ENCODE measurements around the gene GTF2IRD1.
"Not testable (repeated sequence)": the region's sequence is repeated elsewhere in the genome, so short reads cannot be mapped to it uniquely, and the experiment has no call there.

The GTF2IRD1 gene

DNA sequence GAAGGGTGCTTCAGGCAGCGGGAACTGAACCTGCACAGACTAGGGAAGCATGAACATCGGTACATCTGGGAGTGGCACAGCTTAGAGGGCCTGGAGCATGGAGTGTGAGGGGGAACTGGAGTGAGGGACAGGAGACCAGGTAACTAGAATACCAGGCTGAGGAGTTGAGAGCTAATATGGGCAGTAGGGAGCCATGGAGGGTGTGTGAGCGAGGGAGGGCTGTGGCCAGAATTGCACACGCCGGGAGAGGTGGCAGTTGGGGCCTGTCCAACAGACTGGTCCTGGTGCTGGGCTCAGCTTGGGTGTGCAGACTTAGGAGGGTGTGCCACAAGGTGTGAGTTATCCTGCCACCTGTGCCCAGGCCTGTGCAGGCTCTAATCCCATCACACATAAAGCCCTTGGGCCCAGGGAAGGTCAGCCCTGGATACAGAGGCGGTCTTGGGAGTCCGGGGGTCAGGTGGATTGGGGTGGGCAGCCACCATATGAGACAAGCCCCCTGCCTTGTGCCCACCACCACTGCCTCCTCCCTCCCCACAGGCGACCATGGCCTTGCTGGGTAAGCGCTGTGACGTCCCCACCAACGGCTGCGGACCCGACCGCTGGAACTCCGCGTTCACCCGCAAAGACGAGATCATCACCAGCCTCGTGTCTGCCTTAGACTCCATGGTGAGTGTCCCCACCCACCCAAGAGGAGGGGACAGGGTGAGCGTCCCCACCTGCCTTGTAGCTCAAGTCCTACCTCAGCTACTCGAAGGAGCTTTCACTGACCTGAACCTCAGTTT, 54.0 kb downstream of the GTF2IRD1 start:
- in situ Hi-C loops (cut with MboI; ENCODE audit: low sequenced_read_pairs), result no loop called here

- in situ Hi-C loops (cut with MboI; ENCODE audit: low sequenced_read_pairs), result not testable (repeated sequence)
Observed at GRCh38 chr7:74509453-74509852, 55.7 kb downstream of the GTF2IRD1 start.

DNA sequence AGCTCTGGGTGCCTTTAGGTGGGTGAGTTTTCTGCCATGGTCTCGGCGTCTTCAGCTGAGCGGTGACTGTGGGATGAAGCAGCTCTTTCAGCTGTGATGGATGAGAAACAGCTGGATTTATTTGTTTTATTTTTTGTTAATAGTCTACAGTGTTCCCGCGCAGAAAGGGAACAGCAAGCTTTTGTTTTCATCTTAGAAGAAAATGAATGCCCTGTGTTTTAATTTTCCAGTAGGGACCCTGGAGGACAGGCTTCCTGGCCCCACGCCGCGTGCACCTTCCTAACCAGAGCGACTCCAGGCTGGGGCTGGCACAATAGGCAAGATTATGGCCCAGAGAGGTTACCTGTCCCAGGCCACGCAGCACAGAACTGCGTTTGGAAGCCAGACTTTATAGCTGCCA, 57.6 kb downstream of the GTF2IRD1 start:
- in situ Hi-C loops (cut with MboI; ENCODE audit: low sequenced_read_pairs), result no loop called here

GRCh38 chr7:74512762-74513161, 59.1 kb downstream of the GTF2IRD1 start:
- in situ Hi-C loops (cut with MboI; ENCODE audit: low sequenced_read_pairs), result no loop called here

- in situ Hi-C loops (cut with MboI; ENCODE audit: low sequenced_read_pairs), result no loop called here
Observed at GRCh38 chr7:74514131-74514591, 60.5 kb downstream of the GTF2IRD1 start.

GRCh38 chr7:74515276-74515675, 61.6 kb downstream of the GTF2IRD1 start:
- in situ Hi-C loops (cut with MboI; ENCODE audit: low sequenced_read_pairs), result no loop called here

- in situ Hi-C loops (cut with MboI; ENCODE audit: low sequenced_read_pairs), result no loop called here
Observed at GRCh38 chr7:74516214-74516613, 62.5 kb downstream of the GTF2IRD1 start.

GRCh38 chr7:74518041-74518440, 64.3 kb downstream of the GTF2IRD1 start:
- in situ Hi-C loops (cut with MboI; ENCODE audit: low sequenced_read_pairs), result no loop called here

DNA sequence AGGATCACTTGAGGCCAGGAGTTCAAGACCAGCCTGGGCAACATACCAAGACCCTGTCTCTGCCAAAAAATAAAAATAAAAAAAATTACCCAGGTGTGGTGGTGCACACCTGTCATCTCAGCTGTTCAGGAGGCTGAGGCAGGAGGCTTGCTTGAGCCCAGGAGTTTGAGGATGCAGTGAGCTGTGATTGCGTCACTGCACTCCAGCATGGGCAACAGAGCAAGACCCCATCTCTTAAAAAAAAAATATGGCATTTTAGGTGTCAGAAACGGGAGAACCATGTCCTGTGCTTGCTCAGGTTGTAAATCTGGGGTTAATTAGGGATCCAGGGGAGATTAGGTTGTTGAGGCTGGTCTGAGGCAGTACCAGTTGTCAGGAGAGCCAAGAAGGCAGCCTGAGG, 64.9 kb downstream of the GTF2IRD1 start:
- in situ Hi-C loops (cut with MboI; ENCODE audit: low sequenced_read_pairs), result no loop called here

DNA sequence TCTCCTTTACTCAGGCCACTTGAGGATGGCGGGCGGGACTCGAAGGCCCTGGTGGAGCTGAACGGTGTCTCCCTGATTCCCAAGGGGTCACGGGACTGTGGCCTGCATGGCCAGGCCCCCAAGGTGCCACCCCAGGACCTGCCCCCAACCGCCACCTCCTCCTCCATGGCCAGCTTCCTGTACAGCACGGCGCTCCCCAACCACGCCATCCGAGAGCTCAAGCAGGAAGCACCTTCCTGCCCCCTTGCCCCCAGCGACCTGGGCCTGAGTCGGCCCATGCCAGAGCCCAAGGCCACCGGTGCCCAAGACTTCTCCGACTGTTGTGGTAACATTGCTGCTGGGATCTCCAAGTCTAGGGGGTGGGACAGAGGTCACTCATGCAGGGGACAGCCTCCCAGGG, 65.7 kb downstream of the GTF2IRD1 start:
- in situ Hi-C loops (cut with MboI; ENCODE audit: low sequenced_read_pairs), result no loop called here

DNA sequence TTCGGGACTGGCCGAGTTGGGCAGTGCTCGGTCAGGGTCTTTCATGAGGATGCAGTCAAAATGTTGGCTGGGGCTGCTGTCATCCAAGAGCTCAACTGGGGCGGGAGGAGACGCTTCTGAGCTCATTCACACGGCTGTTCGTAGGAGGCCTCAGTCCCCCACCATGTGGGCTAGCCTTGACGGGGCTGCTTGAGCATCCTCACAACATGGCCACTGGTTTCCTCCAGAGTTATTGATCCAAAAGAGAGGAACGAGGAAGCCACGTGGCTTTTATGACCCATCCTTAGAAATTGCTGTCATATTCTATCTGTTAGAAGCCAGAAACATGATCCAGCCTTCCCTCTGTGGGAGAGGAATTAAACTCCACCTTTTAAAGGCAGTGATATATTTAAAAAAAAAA, 68.1 kb downstream of the GTF2IRD1 start:
- in situ Hi-C loops (cut with MboI; ENCODE audit: low sequenced_read_pairs), result loop anchor here (10.0 kb wide), 1 partner anchor 57 kb away; no protein-coding TSS in a partner anchor

DNA sequence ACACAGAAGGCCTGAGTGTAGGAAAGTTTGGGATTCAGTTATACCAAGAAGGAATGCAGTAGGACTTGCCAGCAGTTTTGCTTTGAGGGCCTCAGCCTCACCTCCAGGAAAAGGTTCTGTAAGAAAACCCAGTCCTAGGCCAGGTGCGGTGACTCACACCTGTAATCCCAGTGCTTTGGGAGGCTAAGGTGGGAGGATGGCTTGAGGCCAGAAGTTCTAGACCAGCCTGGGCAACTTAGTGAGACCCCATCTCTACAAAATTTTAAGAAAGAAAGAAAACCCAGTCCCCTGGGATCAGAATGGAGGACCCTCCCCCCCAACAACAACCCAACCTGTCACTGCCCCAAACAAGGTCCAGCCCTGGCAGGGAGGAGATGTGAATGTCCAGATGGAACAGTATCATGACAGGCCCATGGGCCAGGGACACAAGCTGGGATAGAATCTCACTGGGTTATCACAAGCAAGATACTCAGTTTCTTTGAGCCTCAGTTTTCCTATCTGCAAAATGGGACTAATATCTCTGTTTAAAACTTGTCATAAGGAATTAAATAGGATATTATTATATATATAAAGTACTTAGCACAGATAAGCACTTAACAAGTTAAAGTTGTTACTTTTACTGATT, 68.7 kb downstream of the GTF2IRD1 start:
- in situ Hi-C loops (cut with MboI; ENCODE audit: low sequenced_read_pairs), result loop anchor here (10.0 kb wide), 1 partner anchor 58 kb away; no protein-coding TSS in a partner anchor

- in situ Hi-C loops (cut with MboI; ENCODE audit: low sequenced_read_pairs), result loop anchor here (10.0 kb wide), 1 partner anchor 58 kb away; no protein-coding TSS in a partner anchor
Observed at GRCh38 chr7:74523015-74523414, 69.3 kb downstream of the GTF2IRD1 start.

DNA sequence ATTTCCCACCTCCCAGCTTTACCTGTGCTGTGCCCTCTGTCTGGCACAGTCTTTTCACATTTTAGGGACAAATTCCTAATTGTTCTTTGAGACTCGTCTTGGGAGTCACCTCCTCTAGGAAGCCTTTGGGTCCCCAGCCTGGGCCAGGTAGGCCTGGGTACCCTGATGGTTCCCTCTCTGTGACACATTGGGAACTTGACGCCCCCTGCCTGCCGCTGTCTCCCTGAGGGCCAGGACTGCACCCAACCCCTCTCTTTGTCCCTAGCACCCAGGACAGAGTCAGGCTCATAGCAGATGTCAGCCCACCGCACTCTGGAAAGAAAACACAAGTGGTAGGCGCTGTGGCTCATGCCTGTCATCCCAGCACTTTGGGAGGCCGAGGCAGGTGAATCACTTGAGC, 71.4 kb downstream of the GTF2IRD1 start:
- in situ Hi-C loops (cut with MboI; ENCODE audit: low sequenced_read_pairs), result loop anchor here (10.0 kb wide), 1 partner anchor 60 kb away; no protein-coding TSS in a partner anchor

- in situ Hi-C loops (cut with MboI; ENCODE audit: low sequenced_read_pairs), result loop anchor here (10.0 kb wide), 1 partner anchor 61 kb away; no protein-coding TSS in a partner anchor
Observed at GRCh38 chr7:74525881-74526280, 72.2 kb downstream of the GTF2IRD1 start.

GRCh38 chr7:74526780-74527179, 73.1 kb downstream of the GTF2IRD1 start:
- in situ Hi-C loops (cut with MboI; ENCODE audit: low sequenced_read_pairs), result loop anchor here (10.0 kb wide), 1 partner anchor 62 kb away; no protein-coding TSS in a partner anchor

- in situ Hi-C loops (cut with MboI; ENCODE audit: low sequenced_read_pairs), result loop anchor here (10.0 kb wide), 1 partner anchor 63 kb away; no protein-coding TSS in a partner anchor
Observed at GRCh38 chr7:74527842-74528241, 74.1 kb downstream of the GTF2IRD1 start.

DNA sequence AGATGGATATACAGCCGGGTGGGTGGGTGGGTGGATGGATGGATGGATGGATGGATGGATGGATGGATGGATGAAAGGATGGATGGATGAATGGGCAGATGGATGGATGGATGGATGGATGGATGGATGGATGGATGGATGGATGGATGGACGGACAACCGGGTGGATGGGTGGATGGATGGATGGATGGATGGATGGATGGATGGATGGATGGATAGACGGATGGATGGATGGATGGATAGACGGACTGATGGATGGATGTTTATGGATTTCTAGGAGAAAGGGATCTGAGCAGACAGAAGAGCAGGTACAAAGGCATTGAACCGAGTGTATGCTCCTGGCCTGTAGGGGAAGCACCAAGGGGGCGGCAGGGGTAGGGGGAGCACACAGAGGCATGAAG, 75.1 kb downstream of the GTF2IRD1 start:
- in situ Hi-C loops (cut with MboI; ENCODE audit: low sequenced_read_pairs), result loop anchor here (10.0 kb wide), 1 partner anchor 64 kb away; no protein-coding TSS in a partner anchor

- in situ Hi-C loops (cut with MboI; ENCODE audit: low sequenced_read_pairs), result no loop called here
Observed at GRCh38 chr7:74535951-74536356, 82.2 kb downstream of the GTF2IRD1 start.

DNA sequence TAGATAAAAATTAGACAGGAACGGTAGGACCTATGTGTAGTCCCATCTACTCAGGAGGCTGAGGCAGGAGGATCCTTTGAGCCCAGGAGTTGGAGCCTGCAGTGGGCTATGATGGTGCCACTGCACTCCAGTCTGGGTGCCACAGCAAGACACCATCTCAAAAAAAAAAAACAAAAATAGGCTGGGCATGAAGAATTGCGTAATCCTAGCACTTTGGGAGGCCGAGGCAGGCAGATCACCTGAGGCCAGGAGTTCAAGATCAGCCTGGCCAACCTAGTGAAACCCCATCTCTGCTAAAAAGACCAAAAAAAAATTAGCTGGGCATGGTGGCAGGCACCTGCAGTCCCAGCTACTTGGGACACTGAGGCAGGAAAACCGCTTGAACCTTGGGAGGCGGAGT, 88.2 kb downstream of the GTF2IRD1 start:
- in situ Hi-C loops (cut with MboI; ENCODE audit: low sequenced_read_pairs), result not testable (repeated sequence)

GRCh38 chr7:74542558-74543117, 88.9 kb downstream of the GTF2IRD1 start:
- in situ Hi-C loops (cut with MboI; ENCODE audit: low sequenced_read_pairs), result no loop called here

Data from HL-60/S4 (cell line).